HG03460 (cell line): ENCODE results near the gene TTI1.

ENCODE experiments used
- ATAC-seq: cut with Tn5 transposase; IDR thresholded peaks from one replicate; pipeline ENCODE4 v1.9.1; 2021; ENCODE audit not compliant: unreplicated experiment

TTI1 gene

DNA sequence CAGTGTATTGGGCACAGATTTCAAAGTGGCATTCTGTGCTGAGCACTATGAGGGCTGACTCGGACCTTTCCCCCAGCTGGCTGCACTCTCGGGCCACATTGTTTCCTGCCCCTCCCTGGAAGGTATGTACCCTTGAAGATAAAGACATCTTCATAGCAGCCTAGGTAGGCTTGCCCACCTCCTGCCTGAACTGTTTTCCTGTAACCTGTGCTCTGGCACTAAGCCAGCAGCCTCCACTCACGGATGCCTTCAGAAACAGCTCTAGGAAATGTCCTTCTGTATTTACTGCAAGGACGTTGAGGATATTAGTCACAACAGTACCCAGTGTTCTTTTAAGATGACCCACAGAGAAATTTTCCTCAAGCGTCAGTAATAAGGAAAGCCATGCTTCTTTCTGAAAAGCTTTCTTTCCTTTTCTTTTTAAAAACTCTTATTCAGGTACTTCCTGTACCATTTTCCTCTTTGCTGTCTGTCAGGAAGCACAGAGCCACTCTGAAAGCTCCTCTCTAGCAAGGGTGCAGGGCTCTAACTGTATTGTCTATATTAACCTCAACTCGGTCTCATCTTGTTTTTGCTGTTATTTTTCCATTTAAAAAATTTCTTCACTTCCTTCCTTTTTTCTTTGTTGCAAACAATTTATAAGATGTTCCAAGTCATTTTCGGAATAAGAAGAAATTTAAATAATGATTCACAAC is 43.5 kb downstream of the TTI1 start:
- no peak for ATAC-seq

DNA sequence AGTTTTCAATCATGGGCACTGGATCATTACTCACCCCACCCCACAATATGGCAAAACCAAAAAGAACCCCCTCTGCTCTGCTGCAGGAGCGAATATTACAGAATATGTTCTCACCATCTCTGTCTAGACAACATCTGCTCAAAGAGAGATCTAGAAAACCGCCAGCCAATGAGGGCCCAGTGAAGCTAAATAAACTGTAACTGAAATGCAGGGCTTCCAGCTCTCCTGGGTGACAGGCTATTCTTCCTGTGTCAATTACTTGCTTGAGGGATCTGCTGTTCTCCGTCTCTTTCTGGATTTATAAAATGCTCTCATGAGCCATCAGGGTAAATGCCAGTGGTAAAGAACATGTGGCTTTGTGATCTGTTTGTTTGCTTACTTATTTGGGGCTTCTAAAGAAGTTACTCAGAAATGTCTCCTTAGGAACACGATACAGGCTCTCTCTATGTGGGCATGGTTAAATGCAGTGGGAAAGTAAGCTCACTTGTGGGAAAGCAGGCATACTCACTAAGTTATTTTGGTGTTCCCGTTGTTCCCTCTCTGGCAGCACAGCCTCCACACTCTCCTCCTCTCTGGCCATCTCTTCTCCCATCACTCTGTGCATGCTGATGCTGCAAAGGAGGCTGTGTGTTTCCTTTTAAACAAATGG is 44.8 kb downstream of the TTI1 start:
- ATAC-seq: no peak

DNA sequence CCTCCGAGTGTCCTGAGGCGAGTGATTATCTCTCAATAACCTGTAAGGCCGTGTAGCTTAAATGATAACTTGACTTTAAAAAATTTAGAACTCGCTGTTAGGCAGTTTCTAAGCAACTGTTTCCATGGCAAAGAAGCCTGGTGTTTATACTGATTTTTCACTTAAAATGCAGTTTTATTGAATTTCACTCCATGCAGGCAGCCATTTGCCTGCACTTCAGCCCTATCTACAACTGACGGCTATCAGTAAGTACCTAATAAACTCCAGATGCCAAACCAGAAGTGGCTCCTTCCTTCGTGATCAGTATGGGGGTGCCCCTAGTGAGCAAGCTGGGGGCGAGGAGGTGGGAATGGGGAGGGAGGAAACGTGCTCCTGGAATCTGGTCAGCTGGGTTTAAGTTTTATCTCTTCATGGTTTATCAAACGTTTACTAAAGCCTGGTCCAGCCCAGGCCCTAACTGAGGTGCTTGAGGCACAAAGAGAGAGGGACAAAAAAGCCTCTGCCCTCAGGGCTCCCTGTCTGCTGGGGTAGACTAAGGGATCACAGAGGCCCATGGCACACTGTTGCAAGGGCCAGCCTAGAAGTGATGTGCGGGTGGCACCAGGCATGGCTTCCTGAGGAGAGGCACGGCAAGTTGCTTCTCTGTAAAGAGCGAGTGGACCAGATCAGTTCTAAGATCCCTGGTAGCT is 45.5 kb downstream of the TTI1 start:
- ATAC-seq: no peak

DNA sequence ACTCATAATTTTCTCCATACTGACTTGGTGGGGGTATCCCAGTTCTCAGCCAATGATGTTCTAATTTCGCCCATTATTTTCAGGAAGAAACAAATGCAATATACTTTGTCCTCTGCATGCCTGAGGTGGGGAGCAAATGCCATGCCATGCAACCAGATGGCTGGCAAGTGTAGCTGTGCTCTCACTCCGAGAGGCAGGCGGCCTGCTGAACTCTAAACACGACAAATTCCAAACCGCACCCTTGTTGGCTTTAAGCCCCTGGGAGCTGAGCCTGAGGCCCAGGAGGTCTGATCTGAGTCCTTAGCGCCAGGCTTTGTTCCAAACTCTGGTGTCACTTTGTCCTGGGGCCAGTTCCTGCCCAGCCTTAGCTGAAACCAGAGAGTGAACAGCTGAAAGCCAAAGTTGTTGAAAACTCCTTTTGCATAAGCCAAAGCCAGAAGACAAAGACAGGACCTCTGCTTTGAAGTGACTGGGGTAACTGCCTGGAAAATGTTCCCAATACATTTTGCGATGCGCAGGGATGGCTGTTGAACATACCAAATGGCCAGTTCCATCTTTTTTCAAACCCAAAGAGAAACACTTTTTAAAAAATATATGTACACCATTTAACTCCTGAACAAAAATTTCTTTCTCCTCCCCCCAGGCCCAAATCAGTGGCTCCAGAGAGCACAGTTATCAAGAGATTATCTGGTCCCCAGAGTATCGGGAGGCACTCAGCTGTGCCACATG is 46.2 kb downstream of the TTI1 start:
- no peak for ATAC-seq

DNA sequence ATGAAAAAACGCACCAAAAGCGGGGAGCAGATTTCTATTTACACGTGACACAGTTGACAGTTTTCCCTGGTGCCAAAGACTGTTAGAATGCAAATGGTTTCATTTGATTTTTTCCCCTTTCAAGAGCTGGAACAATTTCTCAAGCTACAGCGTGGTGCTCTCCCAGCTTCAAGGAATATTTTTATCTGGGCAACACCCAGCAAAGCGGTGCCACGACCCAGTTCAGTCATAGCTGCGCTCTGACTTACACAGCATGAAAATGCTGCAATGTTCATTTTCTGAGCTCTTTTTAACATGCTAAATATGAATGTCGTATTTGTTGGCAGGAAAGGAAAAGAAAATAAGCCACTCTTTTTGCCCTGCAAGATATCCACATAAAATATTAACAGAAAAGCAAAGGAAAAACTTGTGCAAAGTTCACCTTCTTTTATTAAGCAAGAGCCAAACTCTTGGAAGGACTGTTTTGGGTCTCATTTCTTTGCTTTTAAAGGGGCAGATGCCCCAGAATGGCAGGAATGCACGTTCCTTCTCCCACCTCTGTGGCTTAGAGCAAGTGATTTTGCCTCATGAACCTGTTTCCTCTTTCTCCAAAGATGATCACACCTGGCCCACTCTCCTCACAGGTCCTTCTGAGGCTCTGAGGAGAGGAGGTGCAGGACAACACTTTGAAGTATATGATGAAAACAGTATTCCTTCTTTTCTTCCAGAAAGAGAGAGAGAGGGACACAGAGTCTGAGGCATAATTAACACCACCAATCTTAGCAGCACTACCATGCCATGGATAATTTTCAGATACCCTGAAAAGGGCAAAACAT is 47.0 kb downstream of the TTI1 start:
- no peak for ATAC-seq

DNA sequence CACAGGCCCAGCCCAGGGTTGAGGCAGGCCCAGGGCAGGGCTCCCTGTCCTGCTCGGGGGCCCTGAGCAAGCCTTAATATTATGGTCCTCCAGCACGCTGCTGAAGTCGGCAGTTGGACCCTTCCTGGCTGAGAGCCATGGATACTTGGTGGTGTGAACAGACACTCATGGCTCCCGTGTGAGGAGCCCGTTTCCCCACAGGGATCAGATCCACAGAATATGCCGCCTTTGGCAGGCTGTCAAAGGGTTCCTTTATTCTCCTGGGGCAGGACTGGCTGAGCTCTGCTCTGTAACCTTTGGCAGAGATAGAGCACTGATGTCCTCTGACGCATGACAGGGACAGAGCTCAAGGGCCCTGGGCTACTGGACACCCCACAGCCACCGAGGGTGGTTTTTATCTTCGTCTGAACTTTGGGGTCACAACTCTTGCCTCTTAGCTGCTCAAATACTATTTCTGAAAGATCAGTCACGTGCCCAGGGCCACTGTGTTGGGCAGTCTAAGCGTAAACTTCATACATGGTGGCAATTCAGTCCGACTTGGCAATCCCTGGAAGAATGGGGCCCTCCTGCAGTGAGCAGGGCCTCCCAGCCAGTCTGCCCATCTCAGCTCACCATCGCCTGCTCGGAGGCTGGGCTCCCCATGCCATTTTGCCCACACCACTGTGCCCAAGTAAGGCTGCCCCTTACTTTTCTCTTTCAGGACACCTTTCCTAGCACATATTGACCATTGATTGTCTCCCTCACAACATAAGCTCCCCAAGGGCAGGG is 49.1 kb downstream of the TTI1 start:
- ATAC-seq: no peak

DNA sequence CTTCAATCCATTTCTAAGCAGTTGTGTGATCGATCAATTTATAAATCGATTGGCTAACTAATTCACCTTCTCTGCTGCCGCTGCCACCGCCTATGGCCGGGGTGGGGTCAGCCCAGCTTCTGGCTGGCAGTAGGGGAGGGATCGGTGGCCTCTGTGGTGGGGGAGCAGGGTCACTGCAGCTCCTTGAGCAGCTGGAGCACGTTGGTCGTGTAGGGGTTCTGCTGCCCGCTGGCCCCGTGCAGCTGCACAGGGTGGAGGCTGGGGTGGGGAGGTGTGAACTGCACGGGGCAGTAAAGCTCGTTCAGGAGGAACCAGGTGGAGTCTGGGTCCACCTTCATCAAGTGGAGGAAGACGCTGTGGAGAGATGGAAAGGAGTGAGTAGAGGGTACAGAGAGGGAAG is 50.0 kb downstream of the TTI1 start:
- no peak for ATAC-seq

DNA sequence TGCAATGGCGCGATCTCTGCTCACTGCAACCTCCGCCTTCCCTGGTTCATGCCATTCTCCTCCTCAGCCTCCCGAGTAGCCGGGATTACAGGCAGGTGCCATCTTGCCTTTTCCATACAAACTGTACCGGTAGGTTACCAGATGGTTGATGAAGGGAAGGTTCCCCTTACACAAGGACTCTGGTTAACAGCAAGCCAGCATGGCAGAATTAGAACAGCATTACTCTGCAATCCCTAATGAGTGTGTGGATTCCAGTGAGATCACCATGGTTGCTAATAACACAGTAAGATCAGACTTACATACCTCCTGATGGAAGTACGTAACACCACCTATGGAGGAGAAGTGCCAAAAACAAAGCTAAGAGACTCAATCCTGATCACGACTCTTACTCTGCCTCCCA is 51.7 kb downstream of the TTI1 start:
- no peak for ATAC-seq

DNA sequence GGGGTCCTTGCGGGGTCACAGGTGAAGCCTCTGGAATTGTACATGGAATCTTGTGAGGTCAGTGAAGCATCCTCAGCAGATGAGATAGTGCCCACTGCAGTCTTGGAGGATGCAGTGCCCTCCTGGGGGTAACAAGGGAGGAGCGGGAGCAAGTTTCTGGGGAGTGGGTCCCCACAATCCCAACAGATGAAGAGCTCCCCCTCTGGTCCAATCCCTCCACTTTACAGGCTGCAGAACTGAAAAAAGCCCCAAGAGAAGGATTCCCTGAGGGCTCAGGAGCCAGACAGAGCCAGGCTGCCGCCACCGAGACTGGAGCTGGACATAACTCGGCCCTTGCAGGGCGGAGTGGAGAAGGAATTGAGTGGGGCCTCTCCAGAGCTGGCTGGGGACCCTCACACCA is 52.4 kb downstream of the TTI1 start:
- no peak for ATAC-seq

DNA sequence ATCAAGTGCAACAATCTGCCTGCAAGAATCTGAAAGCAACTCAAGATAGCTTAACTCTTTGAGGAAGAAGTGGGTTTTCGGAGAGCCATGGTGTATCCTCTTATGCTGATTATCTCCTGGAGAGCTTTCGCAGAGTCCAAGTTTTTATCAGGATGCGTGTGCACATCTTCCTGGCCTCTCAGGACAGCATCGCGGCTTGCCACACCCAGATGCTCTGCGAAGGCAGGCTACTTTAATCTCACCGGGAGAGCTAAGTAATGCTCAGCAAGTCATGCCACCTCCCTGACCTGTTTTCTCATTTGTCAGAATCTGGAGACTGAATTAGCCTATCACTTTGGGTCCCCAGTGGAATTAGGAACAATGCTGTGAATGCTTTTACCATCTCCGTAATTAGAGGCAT is 52.9 kb downstream of the TTI1 start:
- no peak for ATAC-seq

DNA sequence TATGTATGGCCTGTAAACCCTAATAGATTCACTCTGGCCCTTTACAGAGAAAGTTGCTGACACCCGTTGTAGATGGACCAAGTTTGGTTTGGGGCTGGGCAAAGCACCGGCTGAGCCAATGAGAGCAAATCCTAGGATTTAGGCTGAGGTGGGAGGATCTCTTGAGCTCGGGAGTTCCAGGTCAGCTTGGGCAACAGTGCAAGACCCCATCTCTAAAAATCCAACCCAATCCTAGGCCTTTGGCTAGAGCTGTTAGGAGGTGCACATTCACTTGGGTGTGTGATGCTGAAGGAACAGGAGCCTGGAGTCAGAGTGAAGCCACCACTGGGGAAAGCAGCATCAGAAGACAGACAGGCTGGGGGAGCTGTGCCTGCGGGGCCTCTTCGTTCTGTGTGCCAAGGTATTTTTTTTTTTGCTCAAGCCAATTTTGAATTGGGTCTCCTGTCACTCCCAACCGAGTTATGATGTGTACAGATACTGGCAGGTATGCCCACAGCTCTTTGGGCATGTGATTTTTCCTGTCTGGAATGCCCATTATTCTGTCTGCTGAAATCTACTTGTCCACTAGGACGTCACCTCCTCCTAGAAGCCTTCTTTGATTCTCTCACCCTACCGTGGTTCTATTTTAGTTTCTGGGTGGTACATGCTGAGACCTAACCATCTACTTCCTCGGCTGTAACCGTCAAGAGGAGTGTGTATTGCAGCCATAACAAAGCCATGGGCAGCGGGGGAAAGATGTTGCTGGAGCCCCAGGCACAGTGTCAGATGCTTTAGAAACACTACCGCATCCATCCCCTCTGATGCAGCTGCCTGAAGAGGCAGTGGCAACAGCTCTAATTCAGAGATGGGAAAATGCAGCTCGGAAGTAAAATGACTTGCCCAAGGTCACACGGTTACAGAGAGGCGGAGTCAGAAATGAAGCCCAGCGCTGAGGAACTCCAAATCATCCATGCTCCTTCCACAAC is 54.0 kb downstream of the TTI1 start:
- no peak for ATAC-seq

DNA sequence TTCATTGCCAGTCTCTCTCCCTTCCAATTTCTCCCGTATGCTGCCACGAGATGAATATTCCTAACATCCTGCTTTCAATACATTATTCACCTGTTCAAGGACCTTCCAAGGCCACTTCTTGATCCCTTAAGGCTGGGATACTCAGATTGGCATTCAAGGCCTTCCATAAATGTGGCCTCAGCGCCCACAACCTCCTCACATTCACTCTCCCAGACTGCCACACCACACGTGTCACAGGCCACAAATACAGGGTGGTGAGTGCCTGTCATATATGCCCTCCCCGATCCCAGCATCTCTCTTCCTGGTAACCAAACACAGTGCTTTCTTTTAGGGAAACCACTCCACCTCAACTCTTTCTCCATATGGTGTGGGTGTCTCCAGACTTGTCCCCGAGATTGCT is 55.5 kb downstream of the TTI1 start:
- ATAC-seq: no peak

DNA sequence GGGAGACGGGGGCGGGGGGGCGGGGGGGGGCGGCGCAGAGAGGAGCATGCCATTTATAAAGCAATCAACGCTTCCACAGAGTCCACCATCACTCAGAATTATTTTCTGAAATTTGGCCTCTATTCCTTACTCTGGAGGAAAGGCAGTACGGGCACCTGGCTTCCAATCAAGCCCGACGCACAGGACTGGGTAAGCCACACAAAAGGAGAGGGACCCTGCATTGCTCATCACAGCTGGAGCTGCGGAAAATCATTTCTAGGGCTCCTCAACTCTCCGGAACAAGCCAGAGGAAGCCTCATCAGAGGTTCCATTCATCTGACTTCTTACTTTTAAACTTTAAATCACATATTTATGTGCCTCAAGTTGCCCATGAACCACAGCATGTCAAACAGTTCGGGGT is 55.9 kb downstream of the TTI1 start:
- no peak for ATAC-seq

DNA sequence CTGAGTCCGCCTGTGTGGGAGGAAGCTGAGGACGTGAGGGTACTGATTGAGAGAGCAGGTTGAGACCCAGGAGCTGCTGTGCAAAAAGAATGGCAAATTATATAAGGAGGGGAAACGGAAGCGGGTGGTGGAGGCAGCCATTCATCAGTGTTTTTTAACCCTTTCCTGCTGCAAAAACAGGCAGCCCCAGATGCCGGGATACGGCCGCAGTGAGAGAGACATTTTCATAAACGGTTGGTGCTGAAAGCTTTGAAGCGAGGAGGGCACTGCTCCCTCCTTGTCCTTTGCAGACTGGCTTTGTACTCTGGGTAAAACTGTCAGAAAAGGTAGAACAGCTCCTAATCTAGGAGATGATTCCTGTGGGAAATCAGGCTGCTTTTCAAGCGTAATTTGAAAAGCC is 56.4 kb downstream of the TTI1 start:
- no peak for ATAC-seq

DNA sequence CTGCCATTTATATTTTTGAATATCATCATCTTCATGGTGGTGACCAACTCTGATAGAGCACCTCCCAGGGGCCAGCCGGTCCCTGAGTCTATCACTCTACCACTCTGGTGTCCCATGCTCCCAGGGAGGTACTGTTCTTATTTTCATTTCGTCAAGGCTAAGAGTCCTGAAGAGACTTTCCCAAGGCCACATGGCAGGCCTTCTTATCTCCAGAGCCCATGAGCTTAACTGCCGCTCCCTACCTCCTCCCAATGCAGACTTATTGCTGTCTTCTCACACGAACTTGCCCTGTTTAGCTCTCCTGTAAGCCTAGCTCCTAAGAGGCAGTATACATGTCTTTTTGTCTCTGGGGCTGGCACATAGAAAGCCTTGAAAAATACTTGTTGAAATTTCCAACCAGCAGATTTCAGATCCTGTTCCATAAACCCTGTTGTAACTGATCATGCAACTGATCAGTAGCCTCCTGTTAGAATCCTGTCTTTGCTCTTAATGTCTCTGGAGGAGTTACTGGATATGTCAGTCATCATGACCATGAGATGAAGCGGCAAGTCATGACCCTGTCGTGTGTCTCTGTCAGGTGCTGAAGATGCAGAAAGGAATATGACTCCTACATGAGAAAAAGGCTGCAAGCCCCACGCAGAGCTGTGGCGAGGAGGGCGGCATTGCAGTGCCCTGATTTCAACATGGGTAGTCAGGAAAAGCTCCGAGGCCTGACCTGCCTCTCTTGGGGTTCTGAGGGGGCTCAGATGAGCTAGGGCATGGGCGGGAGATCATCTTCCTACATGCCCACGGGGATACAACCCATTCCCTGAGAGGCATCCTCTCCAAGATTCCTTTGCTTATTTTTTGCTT is 60.0 kb downstream of the TTI1 start:
- ATAC-seq: no peak

DNA sequence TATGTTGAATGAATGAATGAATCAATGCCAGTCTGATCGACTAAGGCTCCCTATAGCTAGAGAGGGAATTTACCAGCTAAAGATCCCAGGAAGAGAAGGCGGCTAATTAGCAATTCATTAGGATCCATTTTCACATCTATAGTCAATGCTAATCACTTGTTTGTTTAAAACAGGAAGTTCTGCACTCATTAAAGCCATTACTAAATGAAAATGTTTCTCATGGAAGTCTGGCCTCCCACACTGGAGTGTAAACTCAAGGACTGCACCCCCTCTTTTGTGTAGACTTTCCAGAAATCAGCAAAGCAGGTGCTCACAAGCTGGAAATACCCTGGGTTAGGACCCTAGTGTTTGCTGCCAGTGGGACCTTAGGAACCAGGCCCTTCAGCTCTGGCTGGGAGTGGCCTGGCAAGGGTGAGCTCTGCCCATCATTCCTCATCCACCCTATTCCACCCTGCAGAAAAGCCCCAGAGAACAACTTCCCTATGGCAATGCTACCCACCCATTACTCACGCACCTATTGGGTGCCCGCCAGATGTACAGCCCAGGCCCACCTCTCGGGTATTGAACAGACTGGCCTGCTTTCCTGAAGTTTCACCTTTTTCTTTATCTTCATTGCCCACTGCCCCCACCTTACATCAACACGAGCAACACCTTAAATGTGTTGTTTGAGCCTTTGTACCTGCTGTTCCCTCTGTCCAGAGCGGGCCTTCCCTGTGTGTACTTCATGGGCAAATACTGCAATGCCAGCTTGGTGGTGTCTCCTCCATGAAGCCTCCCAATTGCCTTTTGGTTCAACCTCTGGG is 60.8 kb downstream of the TTI1 start:
- ATAC-seq: no peak

DNA sequence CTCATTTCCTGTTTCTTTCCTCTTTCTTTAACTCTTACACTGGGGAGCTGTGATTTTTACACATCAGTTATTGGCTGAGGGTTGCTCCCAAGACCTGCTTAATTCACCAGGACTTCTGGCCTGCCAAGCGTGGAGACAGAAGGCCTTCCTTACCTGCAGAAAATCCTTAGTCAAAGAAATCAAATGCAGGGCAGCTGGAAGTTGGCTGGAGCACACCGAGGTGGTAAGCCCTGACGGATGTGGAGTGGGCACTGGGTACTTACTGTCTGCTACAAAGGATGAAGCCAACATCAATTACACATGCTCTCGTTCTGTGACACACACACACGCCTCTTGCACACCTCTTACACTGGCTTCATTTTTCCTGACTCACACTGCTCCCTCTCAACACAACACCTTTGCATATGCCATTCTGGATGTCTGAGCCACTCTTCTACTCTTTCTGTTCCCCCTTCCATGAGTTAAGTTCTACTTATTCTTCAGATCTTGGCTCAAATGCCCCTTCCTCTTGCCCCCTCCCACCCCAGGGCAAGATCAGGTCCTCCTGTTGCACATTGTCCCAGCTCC is 61.6 kb downstream of the TTI1 start:
- no peak for ATAC-seq
